GM21825 (cell line): ENCODE data around the gene EZR.
"Not testable (repeated sequence)": the region's sequence is repeated elsewhere in the genome, so short reads cannot be mapped to it uniquely, and the experiment has no call there.

ENCODE experiments used
- ATAC-seq: cut with Tn5 transposase; IDR thresholded peaks from one replicate; pipeline ENCODE4 v1.9.1; 2021; ENCODE audit warnings: mild to moderate bottlenecking, moderate library complexity; ENCODE audit not compliant: unreplicated experiment

The EZR gene

DNA sequence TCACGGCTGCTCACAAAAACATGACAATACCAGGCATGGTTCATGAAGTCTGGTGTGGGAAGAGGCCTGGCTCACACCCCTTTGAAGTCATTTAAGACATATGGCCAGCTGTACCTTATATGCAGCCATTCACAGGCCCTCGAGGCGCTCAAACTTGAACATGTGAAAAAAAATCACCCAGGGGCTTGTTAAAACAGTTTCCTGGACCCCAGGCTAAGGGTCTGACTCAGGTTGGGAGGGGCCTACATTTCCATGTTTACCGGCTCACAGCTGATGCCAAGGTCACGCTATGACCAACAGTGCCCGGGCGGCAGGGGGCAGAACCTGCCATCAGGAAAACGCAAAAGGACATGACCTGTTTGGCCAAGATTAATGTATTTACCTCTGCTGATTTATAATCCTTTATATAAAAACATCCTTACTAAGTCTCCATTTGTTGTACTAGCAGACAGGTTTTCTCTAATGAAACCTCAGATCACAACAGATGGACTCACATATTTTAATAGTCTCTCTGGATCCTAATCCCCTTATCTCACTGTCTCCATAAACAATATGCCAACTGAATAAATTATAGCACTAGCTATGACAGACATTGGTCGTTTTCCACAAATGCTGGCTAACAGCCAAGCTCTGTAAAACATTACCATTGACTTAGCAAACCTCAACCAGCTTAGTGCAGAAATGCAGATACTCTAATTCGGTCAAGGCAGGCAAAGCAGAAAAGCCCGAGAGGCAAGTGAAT lies 19.9 kb downstream of the EZR start:
- ATAC-seq: no peak

GRCh38 chr6:158798311-158798710 lies 20.9 kb downstream of the EZR start:
- no peak for ATAC-seq

GRCh38 chr6:158797331-158798310 lies 21.5 kb downstream of the EZR start:
- ATAC-seq: no peak

- no peak for ATAC-seq
Observed at GRCh38 chr6:158796353-158796752, 22.8 kb downstream of the EZR start.

- ATAC-seq: no peak
Observed at GRCh38 chr6:158795516-158795915, 23.7 kb downstream of the EZR start.

DNA sequence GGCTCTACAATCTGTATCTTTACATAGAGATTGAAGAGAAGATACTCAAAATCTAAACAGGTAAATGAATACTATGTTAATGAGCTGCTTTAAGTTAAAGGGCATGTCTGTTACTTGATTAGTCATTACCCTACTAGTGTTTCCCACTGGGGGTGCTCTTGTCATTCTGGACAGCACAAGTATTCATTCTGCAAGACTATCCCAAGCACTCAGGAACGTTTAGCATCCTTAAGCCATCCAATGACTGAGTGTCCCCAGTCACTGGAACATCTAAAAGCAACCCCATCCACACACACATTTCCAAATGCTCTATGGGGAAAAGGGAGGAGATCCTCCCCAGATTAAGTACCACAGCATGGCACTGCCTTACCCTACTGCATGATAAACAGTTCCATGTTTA lies 25.7 kb downstream of the EZR start:
- ATAC-seq: no peak

- not testable (repeated sequence) for ATAC-seq
Observed at GRCh38 chr6:158792505-158792904, 26.7 kb downstream of the EZR start.

GRCh38 chr6:158791274-158791855 lies 27.8 kb downstream of the EZR start:
- no peak for ATAC-seq

- peak; percentile 57 for ATAC-seq
Observed at GRCh38 chr6:158789115-158789917, 29.9 kb downstream of the EZR start.

GRCh38 chr6:158787395-158787794 lies 31.8 kb downstream of the EZR start:
- ATAC-seq: no peak

GRCh38 chr6:158786645-158787304 lies 32.4 kb downstream of the EZR start:
- ATAC-seq: no peak

DNA sequence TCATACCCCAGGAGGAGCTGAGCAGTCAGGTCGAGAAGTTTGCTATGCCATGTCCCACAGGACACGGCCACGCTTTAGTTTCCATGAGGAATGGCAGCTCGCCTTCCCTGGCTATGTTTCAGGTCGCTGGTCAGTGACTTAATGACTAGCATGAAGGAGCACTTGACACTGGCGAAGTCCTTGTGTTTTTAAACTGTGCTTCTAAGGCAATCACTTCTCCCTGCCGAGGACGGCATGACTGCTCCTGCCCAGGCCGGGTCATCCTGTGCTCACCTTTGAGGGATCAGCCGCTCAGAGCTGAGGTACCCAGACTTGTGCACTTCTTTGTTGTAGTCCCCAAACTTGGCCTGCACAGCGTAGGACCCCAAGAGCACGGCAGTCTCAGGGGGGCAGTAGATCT lies 34.1 kb downstream of the EZR start:
- ATAC-seq: no peak

- no peak for ATAC-seq
Observed at GRCh38 chr6:158784505-158784904, 34.7 kb downstream of the EZR start.

DNA sequence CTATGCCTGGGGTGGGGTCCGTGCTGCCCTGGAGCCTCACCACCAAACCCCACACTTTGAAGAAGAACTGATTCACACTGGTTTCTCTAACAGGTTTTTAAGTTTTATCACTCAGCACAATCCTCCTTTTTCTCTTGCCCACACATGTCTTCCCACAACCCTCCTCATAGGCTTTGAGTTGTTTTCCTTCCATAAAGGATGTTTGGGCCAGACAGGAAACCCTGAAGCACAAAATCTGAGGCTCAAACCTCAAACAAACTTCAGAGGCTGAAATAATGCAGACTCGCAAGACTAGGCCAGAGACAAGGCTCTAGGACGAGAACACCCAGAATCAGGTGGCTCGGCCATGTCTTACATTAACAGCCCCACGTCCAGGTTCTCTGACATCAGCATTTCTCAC lies 35.3 kb downstream of the EZR start:
- ATAC-seq: no peak

DNA sequence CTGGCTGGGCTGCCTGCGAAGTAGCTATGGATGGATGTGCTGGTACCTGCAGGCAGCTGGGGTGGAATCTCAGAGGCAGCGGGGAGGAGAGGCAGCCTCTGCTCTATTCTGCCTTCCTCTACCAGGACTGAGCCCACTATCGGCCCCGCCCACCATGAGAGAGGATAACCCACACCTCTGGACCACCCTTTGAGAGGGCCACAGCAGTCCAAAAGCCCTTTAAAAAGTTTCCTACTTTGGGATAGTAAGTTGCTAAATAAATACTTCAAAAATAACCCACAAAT lies 36.1 kb downstream of the EZR start:
- ATAC-seq: no peak

GRCh38 chr6:158782432-158783166 lies 36.6 kb downstream of the EZR start:
- no peak for ATAC-seq

DNA sequence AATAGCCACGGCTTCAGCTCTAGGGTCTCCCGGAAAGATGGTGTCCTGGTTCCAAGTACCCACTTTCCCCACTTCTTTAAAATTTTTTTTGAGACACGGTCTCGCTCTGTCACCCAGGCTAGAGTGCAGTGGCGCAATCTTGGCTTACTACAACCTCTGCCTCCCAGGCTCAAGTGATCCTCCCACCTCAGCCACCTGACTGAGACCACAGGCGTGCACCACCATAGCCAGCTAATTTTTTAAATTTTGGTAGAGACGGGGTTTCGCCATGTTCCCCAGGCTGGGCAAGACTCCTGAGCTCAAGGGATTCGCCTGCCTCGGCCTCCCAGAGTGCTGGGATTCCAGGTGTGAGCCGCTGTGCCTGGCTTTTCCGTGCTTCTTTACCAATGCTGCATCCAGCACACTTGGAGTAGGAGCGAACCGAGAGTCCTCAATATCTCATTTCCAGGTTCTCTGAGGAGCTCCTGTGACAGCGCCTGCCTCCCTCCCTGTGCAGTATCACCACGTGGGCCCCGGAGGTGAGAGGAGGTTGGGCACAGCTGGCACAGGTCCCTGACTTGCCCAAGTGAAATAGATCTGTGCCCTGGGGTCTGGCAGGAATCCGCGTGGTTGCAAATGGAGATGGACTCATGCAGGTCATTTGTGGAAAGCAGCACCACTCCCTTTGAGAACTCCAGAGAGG lies 37.3 kb downstream of the EZR start:
- no peak for ATAC-seq

- no peak for ATAC-seq
Observed at GRCh38 chr6:158780988-158781691, 38.0 kb downstream of the EZR start.
